H1 (cell line): ENCODE measurements around the gene ZXDA. TPM values are rescaled to one million over a fixed set of nuclear protein-coding genes. Genes with fewer than 3 reads are reported as not detected.

Experiments
- CTCF ChIA-PET: fragments of 300-600 bp; sonication (Branson Sonifier 250); formaldehyde crosslinking; loops from one replicate; lab custom pipeline; 2021; ENCODE audit not compliant: partially characterized antibody; lab: Charles Lee
- POLR2A ChIA-PET: fragments of 300-600 bp; sonication (Branson Sonifier 250); formaldehyde crosslinking; loops from one replicate; lab custom pipeline; 2021; ENCODE audit warnings: inconsistent platforms; ENCODE audit not compliant: partially characterized antibody; lab: Charles Lee
- DNase-seq, 2 experiments: peaks; one replicate each; pipeline versions ENCODE4 v3.0.0 to v3.0.0-alpha.2; 2010 to 2022; ENCODE audit warnings: low spot score in 2 of 2, low read depth in 1 of 2, mixed read lengths in 1 of 2
- FAIRE-seq: peaks from 2 replicates; lab custom pipeline; 2011; peaks lifted over from hg19 to GRCh38; lab: Jason Lieb, UNC
- H2AFZ ChIP-seq: 2 replicates; pipeline ENCODE4 v1.8.1; 2012; ENCODE audit warnings: low read length, inconsistent platforms
- H2AK5ac ChIP-seq: 2 replicates; pipeline ENCODE4 v1.6.1; 2013; ENCODE audit warnings: low read depth, low read length
- H2BK120ac ChIP-seq: replicated peaks from 2 replicates; pipeline ENCODE3; 2013; ENCODE audit warnings: low read depth, low read length, inconsistent platforms
- H2BK12ac ChIP-seq: 2 replicates; pipeline ENCODE4 v1.6.1; 2013; ENCODE audit warnings: low read depth, low read length
- H2BK15ac ChIP-seq: 2 replicates; pipeline ENCODE4 v1.6.1; 2013; ENCODE audit warnings: low read length
- H2BK20ac ChIP-seq: 2 replicates; pipeline ENCODE4 v1.6.1; 2013; ENCODE audit warnings: low read length
- H2BK5ac ChIP-seq: 2 replicates; pipeline ENCODE4 v1.6.1; 2013; ENCODE audit warnings: low read depth, low read length
- H3K14ac ChIP-seq: 2 replicates; pipeline ENCODE4 v1.6.1; 2013; ENCODE audit warnings: inconsistent platforms; ENCODE audit not compliant: insufficient read length
- H3K18ac ChIP-seq: 2 replicates; pipeline ENCODE4 v1.6.1; 2013; ENCODE audit warnings: low read length; ENCODE audit errors: extremely low read depth
- H3K23ac ChIP-seq: 2 replicates; pipeline ENCODE4 v1.6.1; 2013; ENCODE audit warnings: inconsistent platforms; ENCODE audit not compliant: insufficient read length
- H3K23me2 ChIP-seq: 2 replicates; pipeline ENCODE4 v1.6.1; 2013; ENCODE audit warnings: low read depth, low read length
- H3K27ac ChIP-seq: 2 replicates; pipeline ENCODE4 v1.6.1; 2011; ENCODE audit warnings: low read depth, low read length, inconsistent platforms
- H3K27me3 ChIP-seq, 4 experiments: replicated peaks in 1 of 4; 1 replicate in 1 of 4; 2 replicates in 3 of 4; pipeline versions ENCODE4 v1.6.1 to v1.8.1; 2011 to 2013; ENCODE audit warnings: low read length in 3 of 4, mild to moderate bottlenecking in 3 of 4, inconsistent platforms in 2 of 4, mixed read lengths in 2 of 4, moderate library complexity in 1 of 4; ENCODE audit not compliant: control insufficient read depth in 3 of 4, insufficient read depth in 3 of 4; ENCODE audit errors: extremely low read depth in 1 of 4
- H3K36me3 ChIP-seq, 4 experiments: 2 replicates each; pipeline versions ENCODE4 v1.6.1 to v1.8.1; 2011 to 2013; ENCODE audit warnings: mild to moderate bottlenecking in 4 of 4, low read length in 3 of 4, moderate library complexity in 2 of 4, control low read depth in 1 of 4, inconsistent platforms in 1 of 4; ENCODE audit not compliant: insufficient read depth in 4 of 4, control insufficient read depth in 2 of 4
- H3K4ac ChIP-seq: replicated peaks from 2 replicates; pipeline ENCODE3; 2013; ENCODE audit warnings: low read length, low read depth, mixed read lengths, inconsistent platforms; ENCODE audit not compliant: insufficient read length
- H3K4me1 ChIP-seq, 4 experiments: replicated peaks in 1 of 4; 1 replicate in 1 of 4; 2 replicates in 3 of 4; pipeline versions ENCODE4 v1.6.1 to v1.8.1; 2011 to 2013; ENCODE audit warnings: low read length in 3 of 4, inconsistent platforms in 2 of 4, mixed read lengths in 1 of 4; ENCODE audit not compliant: insufficient read depth in 4 of 4, control insufficient read depth in 3 of 4
- H3K4me2 ChIP-seq, 2 experiments: 2 replicates each; pipeline versions ENCODE4 v1.6.1 to v1.8.1; 2011 to 2013; ENCODE audit warnings: low read depth in 2 of 2, low read length in 2 of 2, control low read depth in 1 of 2, inconsistent platforms in 1 of 2, mild to moderate bottlenecking in 1 of 2; ENCODE audit not compliant: insufficient read depth in 1 of 2
- H3K4me3 ChIP-seq, 4 experiments: fragments of 200-600, 300-600 bp in 1 of 4; sonication (generic), shearing (Covaris generic), sonication (Bioruptor Twin) in 1 of 4; 2 replicates each; pipeline versions ENCODE4 v1.5.1 to v1.8.1; 2011 to 2016; ENCODE audit warnings: low read length in 4 of 4, low read depth in 3 of 4, control low read depth in 2 of 4, inconsistent platforms in 2 of 4, mild to moderate bottlenecking in 2 of 4, mixed read lengths in 1 of 4, moderate library complexity in 1 of 4; ENCODE audit not compliant: insufficient read depth in 2 of 4; ENCODE audit errors: extremely low read depth in 1 of 4
- H3K56ac ChIP-seq: replicated peaks from 2 replicates; pipeline ENCODE3; 2013; ENCODE audit warnings: low read depth, mild to moderate bottlenecking, mixed read lengths, low read length, inconsistent platforms; ENCODE audit not compliant: insufficient read length
- H3K79me1 ChIP-seq: 2 replicates; pipeline ENCODE4 v1.6.1; 2013; ENCODE audit warnings: low read depth, low read length, control low read depth
- H3K79me2 ChIP-seq, 2 experiments: 2 replicates each; pipeline versions ENCODE4 v1.6.1 to v1.8.1; 2012 to 2013; ENCODE audit warnings: low read length in 2 of 2, mild to moderate bottlenecking in 2 of 2, inconsistent platforms in 1 of 2; ENCODE audit not compliant: insufficient read depth in 2 of 2, control insufficient read depth in 1 of 2
- H3K9ac ChIP-seq, 4 experiments: replicated peaks in 1 of 4; 1 replicate in 1 of 4; 2 replicates in 3 of 4; pipeline versions ENCODE4 v1.6.1 to v1.8.1; 2011 to 2013; ENCODE audit warnings: low read depth in 3 of 4, low read length in 3 of 4, control low read depth in 2 of 4, mild to moderate bottlenecking in 2 of 4, moderate library complexity in 2 of 4, inconsistent platforms in 1 of 4; ENCODE audit errors: extremely low read depth in 1 of 4
- H3K9me3 ChIP-seq, 2 experiments: 2 replicates each; pipeline versions ENCODE4 v1.6.1 to v1.8.1; 2012 to 2013; ENCODE audit warnings: mild to moderate bottlenecking in 2 of 2, moderate library complexity in 2 of 2, control low read depth in 1 of 2, inconsistent platforms in 1 of 2, low read depth in 1 of 2, low read length in 1 of 2, mixed read lengths in 1 of 2; ENCODE audit not compliant: insufficient read depth in 2 of 2
- H4K20me1 ChIP-seq, 2 experiments: replicated peaks in 1 of 2; 2 replicates each; pipeline versions ENCODE3 to v1.8.1; 2011 to 2013; ENCODE audit warnings: inconsistent platforms in 2 of 2, low read length in 2 of 2, mild to moderate bottlenecking in 1 of 2; ENCODE audit not compliant: insufficient read depth in 2 of 2, control insufficient read depth in 1 of 2
- H4K5ac ChIP-seq: 2 replicates; pipeline ENCODE4 v1.6.1; 2013; ENCODE audit warnings: low read length, low read depth, mixed read lengths, inconsistent platforms; ENCODE audit not compliant: insufficient read length
- H4K8ac ChIP-seq: 2 replicates; pipeline ENCODE4 v1.8.0; 2013; ENCODE audit warnings: mild to moderate bottlenecking, moderate library complexity, low read length, inconsistent platforms; ENCODE audit not compliant: insufficient read depth; ENCODE audit errors: extremely low read depth
- H4K91ac ChIP-seq: replicated peaks from 2 replicates; pipeline ENCODE3; 2013; ENCODE audit warnings: low read length, mixed read lengths, inconsistent platforms; ENCODE audit not compliant: insufficient read length
- JUND ChIP-seq: IDR thresholded peaks from 2 replicates; pipeline ENCODE4 v1.6.1; 2011; ENCODE audit warnings: mild to moderate bottlenecking, improper control_type of control experiment, low read length
- KDM1A ChIP-seq: fragments of 200-600, 300-600 bp; sonication (generic); IDR thresholded peaks from 2 replicates; pipeline ENCODE4 v1.7.1; 2016; ENCODE audit warnings: mild to moderate bottlenecking, low read length, borderline replicate concordance
- POLR2AphosphoS5 ChIP-seq: IDR thresholded peaks from 2 replicates; pipeline ENCODE4 v1.6.1; 2011; ENCODE audit warnings: low read depth, low read length
- RFX5 ChIP-seq: IDR thresholded peaks from 2 replicates; pipeline ENCODE4 v1.6.1; 2011; ENCODE audit warnings: low read depth, low read length, improper control_type of control experiment, borderline replicate concordance
- RXRA ChIP-seq: IDR thresholded peaks from 2 replicates; pipeline ENCODE4 v1.6.1; 2011; ENCODE audit warnings: low read depth, mild to moderate bottlenecking, low read length, moderate library complexity; ENCODE audit not compliant: insufficient read depth
- SP4 ChIP-seq: IDR thresholded peaks from 2 replicates; pipeline ENCODE4 v1.6.1; 2012; ENCODE audit warnings: low read length, inconsistent platforms
- WGBS, 2 experiments: shearing (Covaris generic) in 1 of 2; methylation state at CpG; one replicate each; pipeline versions ENCODE4 v1.1.6 to v1.1.7; 2013 to 2015; ENCODE audit warnings: low lambda C conversion rate in 2 of 2, mixed read lengths in 2 of 2, inconsistent platforms in 1 of 2, low coverage in 1 of 2, missing lambda C conversion rate in 1 of 2; ENCODE audit not compliant: insufficient replicate concordance in 2 of 2, insufficient coverage in 1 of 2, insufficient read length in 1 of 2; ENCODE audit errors: extremely low coverage in 1 of 2, missing lambda C conversion rate in 1 of 2; 5-methylcytosine and 5-hydroxymethylcytosine counted together
- polyA plus RNA-seq, 7 experiments: library from polyadenylated mRNA; depleted of rRNA in 3 of 7; stranded (reverse) in 5 of 7; unstranded in 2 of 7; fragments of >200 nt in 5 of 7; fragments of 200-250 nt in 2 of 7; gene quantifications; 1 replicate in 5 of 7; 2 replicates in 1 of 7; 4 replicates in 1 of 7; pipeline versions ENCODE4 v1.2.1 to v1.2.3, GENCODE V29; 2011 to 2013; ENCODE audit warnings: missing spikeins in 2 of 7, mixed read lengths in 2 of 7
- total RNA-seq: library from RNA; stranded (reverse); fragmentation: NEBNext Ultra II Directional; extraction: Animal tissue kit (Norgen Biotek cat#: 25700); gene quantifications from 2 replicates; pipeline ENCODE4 v1.2.1, GENCODE V29; 2021
- TF ChIP-seq, protein P1 (sequence below): IDR thresholded peaks from 2 replicates; pipeline ENCODE4 v1.6.1; 2012; ENCODE audit warnings: inconsistent platforms

ZXDA gene
- total and polyA plus RNA-seq, 2 of the 8 experiments (the other 6 are each of a cell fraction or from before 2014, with no cell fraction given) = not detected

DNA sequence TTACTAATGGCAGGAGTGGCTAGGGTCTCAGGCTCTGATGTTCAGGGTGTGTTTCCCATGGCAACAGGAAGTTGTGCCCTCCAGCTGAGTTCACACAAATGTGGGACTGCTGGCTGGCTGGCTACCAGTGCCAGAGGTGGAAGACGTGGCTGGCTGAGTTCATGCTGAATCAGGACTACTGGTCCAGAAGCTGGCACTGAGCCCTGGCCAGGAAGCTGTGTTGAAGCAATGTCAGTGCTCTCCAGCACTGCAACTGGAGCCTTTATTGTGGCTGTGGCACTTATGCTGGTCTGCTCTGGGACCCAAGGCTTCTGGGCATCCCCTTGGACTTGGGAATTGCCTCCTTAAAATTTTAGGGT is 42.0 kb upstream of the ZXDA start:
- Histone ChIP-seq H3K9me3 (peaks cover 7 to 24% of the 10 kb centered on the region in 2 experiments; a peak in 3 of 4 replicates), H3K4me2 (no peak overlapping the region), H3K27me3 (no peaks in the 10 kb centered on the region), H3K27ac (no peak overlapping the region), H3K18ac (no peak overlapping the region), H3K9ac (no peak overlapping the region), H2BK12ac (no peak overlapping the region), H3K23ac (no peak overlapping the region), H3K14ac (no peak overlapping the region), H2BK5ac (no peak overlapping the region), H2BK120ac (no peak overlapping the region), H3K4ac (no peak overlapping the region), H2AFZ (no peak overlapping the region), H2AK5ac (no peak overlapping the region), H2BK15ac (no peak overlapping the region), H3K56ac (no peak overlapping the region), H3K79me2 (no peaks in the 10 kb centered on the region), H4K5ac (no peak overlapping the region), H3K23me2 (no peaks in the 10 kb centered on the region), H3K4me1 (no peaks in the 10 kb centered on the region), H4K20me1 (no peaks in the 10 kb centered on the region), H2BK20ac (no peak overlapping the region), H4K91ac (no peak overlapping the region), H3K79me1 (no peaks in the 10 kb centered on the region), H4K8ac (no peak overlapping the region), H3K4me3 (no peak overlapping the region), H3K36me3 (no peaks in the 10 kb centered on the region)
- FAIRE-seq (no peak), DNase-seq (no peak)
- WGBS, 2 experiments = no CpG with 5 or more reads among the region's 1 CpG
- CTCF ChIA-PET = no interaction called here
- POLR2A ChIA-PET = no interaction called here
- no peak for TF ChIP-seq POLR2AphosphoS5
- TF ChIP-seq KDM1A = no peak
- TF ChIP-seq RFX5 = no peak
- TF ChIP-seq, protein P1, sequence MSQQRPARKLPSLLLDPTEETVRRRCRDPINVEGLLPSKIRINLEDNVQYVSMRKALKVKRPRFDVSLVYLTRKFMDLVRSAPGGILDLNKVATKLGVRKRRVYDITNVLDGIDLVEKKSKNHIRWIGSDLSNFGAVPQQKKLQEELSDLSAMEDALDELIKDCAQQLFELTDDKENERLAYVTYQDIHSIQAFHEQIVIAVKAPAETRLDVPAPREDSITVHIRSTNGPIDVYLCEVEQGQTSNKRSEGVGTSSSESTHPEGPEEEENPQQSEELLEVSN = no peak
- TF ChIP-seq JUND = no peak
- TF ChIP-seq RXRA = no peak
- no peak for TF ChIP-seq SP4
